Kidney (tissue), 14 donors: ENCODE data around the gene DAZAP1. TPM values are rescaled to one million over a fixed set of nuclear protein-coding genes. Genes with fewer than 3 reads are reported as not detected.

ENCODE experiments used
- DNase-seq, 5 donors: peaks; one replicate each; pipeline ENCODE4 v3.0.0-alpha.2; 2013 to 2020
- FAIRE-seq: peaks from 2 replicates; lab custom pipeline; 2012; peaks lifted over from hg19 to GRCh38; lab: Jason Lieb, UNC
- H3K27ac ChIP-seq, 2 donors: one replicate each; pipeline ENCODE4 v1.7.0; 2013; ENCODE audit warnings: low read depth in 2 of 2, low read length in 2 of 2, inconsistent platforms in 1 of 2
- H3K27me3 ChIP-seq: one replicate; pipeline ENCODE4 v1.7.1; 2013; ENCODE audit warnings: low read length, inconsistent platforms; ENCODE audit not compliant: control insufficient read depth, insufficient read depth
- H3K36me3 ChIP-seq, 3 donors: one replicate each; pipeline versions ENCODE4 v1.7.0 to v1.7.1; 2013; ENCODE audit warnings: low read length in 3 of 3, control low read depth in 1 of 3, inconsistent platforms in 1 of 3; ENCODE audit not compliant: insufficient read depth in 3 of 3, control insufficient read depth in 2 of 3
- H3K4me1 ChIP-seq, 3 donors: one replicate each; pipeline versions ENCODE4 v1.7.0 to v1.7.1; 2013; ENCODE audit warnings: low read length in 3 of 3, inconsistent platforms in 1 of 3, low read depth in 1 of 3; ENCODE audit not compliant: control insufficient read depth in 2 of 3, insufficient read depth in 2 of 3
- H3K4me3 ChIP-seq, 3 donors: one replicate each; pipeline versions ENCODE4 v1.7.0 to v1.8.1; 2013; ENCODE audit warnings: low read length in 3 of 3, control low read depth in 1 of 3, inconsistent platforms in 1 of 3
- H3K9ac ChIP-seq, 3 donors: one replicate each; pipeline versions ENCODE4 v1.7.0 to v1.7.1; 2013; ENCODE audit warnings: low read length in 3 of 3, control low read depth in 1 of 3, inconsistent platforms in 1 of 3
- H3K9me3 ChIP-seq, 3 donors: one replicate each; pipeline versions ENCODE4 v1.7.0 to v1.7.1; 2013; ENCODE audit warnings: low read length in 3 of 3, control low read depth in 1 of 3, inconsistent platforms in 1 of 3; ENCODE audit not compliant: control insufficient read depth in 2 of 3, insufficient read depth in 1 of 3
- CTCF ChIP-seq: IDR thresholded peaks from 3 replicates; pipeline ENCODE4 v1.5.1; 2012; ENCODE audit warnings: mild to moderate bottlenecking, moderate library complexity, borderline replicate concordance; ENCODE audit not compliant: insufficient read depth; ENCODE audit errors: extremely low read depth
- intact Hi-C: fragments of 100-400 bp; cut with DNase I; formaldehyde crosslinking; loops from one replicate; pipeline ENCODE4 v1.11.1; 2022
- polyA plus RNA-seq: library from polyadenylated mRNA; stranded (reverse); fragments of 350-450 nt; fragmentation: Illumina TruSeq; extraction: RNeasy Lipid Tissue Mini Kit (QIAGEN cat#74804); gene quantifications from one replicate; pipeline ENCODE4 v1.2.3, GENCODE V29; 2014; ENCODE audit warnings: low read depth, low replicate concordance; ENCODE audit not compliant: insufficient read depth
- total RNA-seq: library from RNA; stranded (reverse); fragmentation: NEBNext Ultra II Directional; extraction: Animal tissue kit (Norgen Biotek cat#: 25700); gene quantifications from one replicate; pipeline ENCODE4 v1.2.1, GENCODE V29; 2021
- donor health status: control.
- donor health status: control.
- donor health status: control.
- donor health status: control.
- donor health status: control.
- donor health status: DM: yes; HTN: yes; CAD: no.
- donor health status: Normal renal cell carcinoma (clear cell type).

The DAZAP1 gene
- total and polyA plus RNA-seq, 2 donors from 2014 or later, result 47.7 to 98.5 TPM

GRCh38 chr19:1447504-1447903 is 40.1 kb downstream of the DAZAP1 start:
- FAIRE-seq (no peak), DNase-seq (no peak)
- TF ChIP-seq CTCF, result no peak
- Histone ChIP-seq H3K9ac (no peak overlapping the region), H3K27me3 (peaks cover 21% of the 10 kb centered on the region), H3K27ac (no peak overlapping the region), H3K36me3 (no peaks in the 10 kb centered on the region), H3K4me1 (peaks cover 0 to 6% (median 0%) of the 10 kb centered on the region in 3 donors), H3K4me3 (no peak overlapping the region), H3K9me3 (no peaks in the 10 kb centered on the region)
- intact Hi-C loops, result no loop called here

GRCh38 chr19:1447944-1448343 is 40.6 kb downstream of the DAZAP1 start:
- Histone ChIP-seq H3K4me1 (peaks cover 0 to 6% (median 0%) of the 10 kb centered on the region in 3 donors), H3K4me3 (no peak overlapping the region), H3K9me3 (no peaks in the 10 kb centered on the region), H3K36me3 (no peaks in the 10 kb centered on the region), H3K27ac (no peak overlapping the region), H3K27me3 (peaks cover 24% of the 10 kb centered on the region), H3K9ac (no peak overlapping the region)
- FAIRE-seq (no peak), DNase-seq (peak in 1 of 5 donors; percentile 41)
- TF ChIP-seq CTCF, result no peak
- intact Hi-C loops, result no loop called here

- FAIRE-seq, result no peak
- H3K27ac ChIP-seq, result no peak within 1 kb of the TSS
- intact Hi-C loops, result no loop called here
- no peak within 1 kb of the TSS for H3K9ac ChIP-seq
- H3K9me3 ChIP-seq, result no peaks in the 10 kb centered on the region
- peak in 2 of 5 donors; percentile 65 to 88 for DNase-seq
- TF ChIP-seq CTCF, result no peak
- H3K4me3 ChIP-seq, result no peak within 1 kb of the TSS
- H3K36me3 ChIP-seq, result no peaks in the 10 kb centered on the region
- peaks cover 0 to 6% (median 0%) of the 10 kb centered on the region in 3 donors for H3K4me1 ChIP-seq
- peaks cover 25% of the 10 kb centered on the region for H3K27me3 ChIP-seq
Measured at GRCh38 chr19:1449467-1450442, 42.4 kb downstream of the DAZAP1 start, which contains the start of gene APC2. Gene APC2 (plus strand): TSS chr19:1450121. CDS start chr19:1453002, 2,881 bp downstream.
